ENCODE measurements around the gene SERPINB1. TPM values are rescaled to one million over a fixed set of nuclear protein-coding genes. Genes with fewer than 3 reads are reported as not detected.
"Not testable (repeated sequence)": the region's sequence is repeated elsewhere in the genome, so short reads cannot be mapped to it uniquely, and the experiment has no call there.

The SERPINB1 gene
- total RNA-seq = 43.8 TPM

GRCh38 chr6:2841264-2842138 lies at the start of gene SERPINB1:
TSS of gene SERPINB1 (minus strand) at chr6:2841863. CDS start at chr6:2840586, 1,277 bp downstream.
- DNase-seq (ENCODE audit: low spot score) = peak; percentile 90

GRCh38 chr6:2890976-2891767 lies 49.5 kb upstream of the SERPINB1 start:
- DNase-seq (ENCODE audit: low spot score) = no peak

- DNase-seq (ENCODE audit: low spot score) = no peak
Measured at GRCh38 chr6:2885967-2886735, 44.5 kb upstream of the SERPINB1 start.

GRCh38 chr6:2884804-2885203 lies 43.1 kb upstream of the SERPINB1 start:
- no peak for DNase-seq (ENCODE audit: low spot score)

- no peak for DNase-seq (ENCODE audit: low spot score)
Measured at GRCh38 chr6:2883673-2884072, 42.0 kb upstream of the SERPINB1 start.

- no peak for DNase-seq (ENCODE audit: low spot score)
Measured at GRCh38 chr6:2881423-2881822, 39.8 kb upstream of the SERPINB1 start.

- not testable (repeated sequence) for DNase-seq (ENCODE audit: low spot score)
Measured at GRCh38 chr6:2880156-2880555, 38.5 kb upstream of the SERPINB1 start.

GRCh38 chr6:2877960-2878359 lies 36.3 kb upstream of the SERPINB1 start:
- DNase-seq (ENCODE audit: low spot score) = no peak

GRCh38 chr6:2877057-2877882 lies 35.6 kb upstream of the SERPINB1 start:
- DNase-seq (ENCODE audit: low spot score) = no peak

- DNase-seq (ENCODE audit: low spot score) = no peak
Measured at GRCh38 chr6:2876210-2877056, 34.8 kb upstream of the SERPINB1 start.

GRCh38 chr6:2875359-2876191 lies 33.9 kb upstream of the SERPINB1 start:
- no peak for DNase-seq (ENCODE audit: low spot score)

GRCh38 chr6:2873643-2874042 lies 32.0 kb upstream of the SERPINB1 start:
- no peak for DNase-seq (ENCODE audit: low spot score)

- DNase-seq (ENCODE audit: low spot score) = no peak
Measured at GRCh38 chr6:2872423-2873358, 31.0 kb upstream of the SERPINB1 start.

GRCh38 chr6:2871953-2872352 lies 30.3 kb upstream of the SERPINB1 start:
- DNase-seq (ENCODE audit: low spot score) = no peak

- no peak for DNase-seq (ENCODE audit: low spot score)
Measured at GRCh38 chr6:2871102-2871501, 29.4 kb upstream of the SERPINB1 start.

GRCh38 chr6:2870046-2870636 lies 28.5 kb upstream of the SERPINB1 start:
- no peak for DNase-seq (ENCODE audit: low spot score)

GRCh38 chr6:2868637-2869036 lies 27.0 kb upstream of the SERPINB1 start:
- DNase-seq (ENCODE audit: low spot score) = no peak
